Endothelial cell of umbilical vein (primary cell): Measurements from ENCODE around the gene PHPT1.

Experiments
- CTCF ChIP-seq, 2 donors: IDR thresholded peaks; 1 replicate in 1 of 2; 2 replicates in 1 of 2; pipeline ENCODE4 v1.5.1; 2011; ENCODE audit warnings: low read length in 2 of 2, mild to moderate bottlenecking in 2 of 2, moderate library complexity in 2 of 2, control low read depth in 1 of 2, inconsistent platforms in 1 of 2, low read depth in 1 of 2; ENCODE audit not compliant: insufficient read depth in 1 of 2; ENCODE audit errors: extremely low read depth in 1 of 2
- EZH2 ChIP-seq: IDR thresholded peaks from 2 replicates; pipeline ENCODE4 v1.6.1; 2012; ENCODE audit warnings: borderline replicate concordance, low read depth, mild to moderate bottlenecking, moderate library complexity, low read length, inconsistent platforms; ENCODE audit not compliant: severe bottlenecking

- no peak for TF ChIP-seq EZH2
- no peak for TF ChIP-seq CTCF (IDR thresholded peaks at IDR 0.05; ENCODE audit: extremely low read depth in 1 of 2, insufficient read depth in 1 of 2, low read depth in 1 of 2, low read length in 2 of 2)
Measured at GRCh38 chr9:136829981-136830885, 19.0 kb upstream of the PHPT1 start.
